GM23338 (cell line): Measurements from ENCODE around the gene IRF2BPL. TPM values are rescaled to one million over a fixed set of nuclear protein-coding genes. Genes with fewer than 3 reads are reported as not detected.

Experiments
- ATAC-seq: fragments of 200-7000 bp; cut with Tn5 transposase; 3 replicates; pipeline ENCODE4 v1.9.1; 2020
- DNase-seq: peaks from one replicate; pipeline ENCODE4 v3.0.0-alpha.2; 2015; ENCODE audit warnings: low spot score
- H2AFZ ChIP-seq: fragments of 200-600 bp; sonication (generic); 2 replicates; pipeline ENCODE4 v1.8.0; 2016; ENCODE audit warnings: antibody characterized with exemption, mild to moderate bottlenecking, moderate library complexity
- H3F3A ChIP-seq: fragments of 200-600 bp; sonication (generic); replicated peaks from 2 replicates; pipeline ENCODE4 v1.8.0; 2017; ENCODE audit warnings: antibody characterized with exemption, mixed run types, low read depth
- H3K27ac ChIP-seq: fragments of 200-600 bp; sonication (generic); 2 replicates; pipeline ENCODE4 v1.6.1; 2016; ENCODE audit warnings: low read depth
- H3K27me3 ChIP-seq: fragments of 200-600 bp; sonication (generic); 2 replicates; pipeline ENCODE4 v1.8.0; 2016; ENCODE audit warnings: mild to moderate bottlenecking, mixed run types, moderate library complexity; ENCODE audit not compliant: insufficient read depth
- H3K36me3 ChIP-seq: fragments of 200-600 bp; sonication (generic); 2 replicates; pipeline ENCODE4 v1.8.0; 2016; ENCODE audit warnings: mild to moderate bottlenecking; ENCODE audit not compliant: insufficient read depth
- H3K4me1 ChIP-seq: fragments of 200-600 bp; sonication (generic); 2 replicates; pipeline ENCODE4 v1.8.0; 2016; ENCODE audit warnings: mild to moderate bottlenecking, moderate library complexity; ENCODE audit not compliant: insufficient read depth
- H3K4me2 ChIP-seq: fragments of 200-600 bp; sonication (generic); 2 replicates; pipeline ENCODE4 v1.7.1; 2017; ENCODE audit warnings: mixed run types
- H3K4me3 ChIP-seq: fragments of 200-600 bp; sonication (generic); 2 replicates; pipeline ENCODE4 v1.6.1; 2016; ENCODE audit warnings: mixed run types
- H3K79me2 ChIP-seq: fragments of 200-600 bp; sonication (generic); replicated peaks from 2 replicates; pipeline ENCODE4 v1.8.0; 2017; ENCODE audit warnings: mild to moderate bottlenecking; ENCODE audit not compliant: insufficient read depth
- H3K9me2 ChIP-seq: fragments of 200-600 bp; sonication (generic); 2 replicates; pipeline ENCODE4 v1.8.0; 2017; ENCODE audit not compliant: insufficient read depth
- H4K20me1 ChIP-seq: fragments of 200-600 bp; sonication (generic); replicated peaks from 2 replicates; pipeline ENCODE4 v1.8.0; 2017; ENCODE audit warnings: mild to moderate bottlenecking; ENCODE audit not compliant: insufficient read depth
- H3K27ac Mint-ChIP-seq: 2 replicates; pipeline ENCODE4 v1.8.0; 2020; ENCODE audit warnings: inconsistent platforms, mild to moderate bottlenecking, moderate library complexity, mixed read lengths
- H3K27me3 Mint-ChIP-seq: 3 replicates; pipeline ENCODE4 v1.8.0; 2022; ENCODE audit warnings: low read depth, mild to moderate bottlenecking, moderate library complexity, mixed read lengths, inconsistent platforms; ENCODE audit not compliant: insufficient read depth, poor library complexity
- H3K36me3 Mint-ChIP-seq: 3 replicates; pipeline ENCODE4 v1.8.0; 2021; ENCODE audit warnings: low read depth, mild to moderate bottlenecking, inconsistent platforms, moderate library complexity, mixed read lengths
- H3K4me1 Mint-ChIP-seq: 3 replicates; pipeline ENCODE4 v1.8.0; 2020; ENCODE audit warnings: mild to moderate bottlenecking, inconsistent platforms, mixed read lengths
- H3K4me3 Mint-ChIP-seq: 3 replicates; pipeline ENCODE4 v1.8.0; 2021; ENCODE audit warnings: moderate library complexity, mild to moderate bottlenecking, inconsistent platforms, mixed read lengths
- H3K9me3 Mint-ChIP-seq: 3 replicates; pipeline ENCODE4 v1.8.0; 2020; ENCODE audit warnings: moderate library complexity, mild to moderate bottlenecking, inconsistent platforms, mixed read lengths
- polyA plus RNA-seq: library from polyadenylated mRNA; unstranded; fragments of >200 nt; fragmentation: Nextera tagmentation; extraction: Ambion mirVana; gene quantifications from 2 replicates; pipeline ENCODE4 v1.2.1, GENCODE V29; 2016
- total RNA-seq: library from RNA; depleted of rRNA; stranded (reverse); fragments of >200 nt; shearing (Covaris generic); gene quantifications from 2 replicates; pipeline ENCODE4 v1.2.3, GENCODE V29; 2014
- TF ChIP-seq, protein P1 (sequence below), 2 experiments: fragments of 200-600 bp in 1 of 2; sonication (generic) in 1 of 2; conservative IDR thresholded peaks; 2 replicates each; pipeline versions ENCODE4 v1.5.1 to v1.6.1; 2016 to 2017; ENCODE audit warnings: antibody characterized with exemption in 2 of 2, low read depth in 2 of 2, mild to moderate bottlenecking in 2 of 2, moderate library complexity in 1 of 2
- TF ChIP-seq, protein P2 (sequence below): IDR thresholded peaks from one replicate; pipeline ENCODE4 v1.6.1; 2018; ENCODE audit warnings: antibody characterized with exemption; ENCODE audit not compliant: unreplicated experiment

The IRF2BPL gene
- total and polyA plus RNA-seq, 2 experiments from 2014 or later, result 11.2 to 119 TPM

DNA sequence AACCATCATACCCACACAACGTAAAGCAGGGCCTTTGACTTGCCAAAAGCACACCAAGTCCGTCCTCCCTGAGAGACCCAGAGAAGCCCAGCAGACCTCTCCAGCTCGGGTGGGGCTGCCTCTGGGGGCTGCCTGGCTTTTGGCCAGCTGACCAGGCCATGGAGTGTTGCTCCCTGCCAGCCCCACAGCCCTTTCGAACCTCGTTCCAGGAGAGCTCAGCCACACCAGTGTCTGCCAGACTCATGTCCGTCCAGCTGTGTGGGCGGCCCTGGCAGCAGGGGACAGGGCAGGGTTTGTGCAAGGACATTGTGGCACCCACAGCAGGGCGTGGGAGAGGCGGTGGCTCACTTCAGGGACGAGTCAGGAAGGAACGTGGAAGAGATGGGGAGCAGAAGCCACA, 22.6 kb upstream of the IRF2BPL start (continued):
- TF ChIP-seq, protein P1, sequence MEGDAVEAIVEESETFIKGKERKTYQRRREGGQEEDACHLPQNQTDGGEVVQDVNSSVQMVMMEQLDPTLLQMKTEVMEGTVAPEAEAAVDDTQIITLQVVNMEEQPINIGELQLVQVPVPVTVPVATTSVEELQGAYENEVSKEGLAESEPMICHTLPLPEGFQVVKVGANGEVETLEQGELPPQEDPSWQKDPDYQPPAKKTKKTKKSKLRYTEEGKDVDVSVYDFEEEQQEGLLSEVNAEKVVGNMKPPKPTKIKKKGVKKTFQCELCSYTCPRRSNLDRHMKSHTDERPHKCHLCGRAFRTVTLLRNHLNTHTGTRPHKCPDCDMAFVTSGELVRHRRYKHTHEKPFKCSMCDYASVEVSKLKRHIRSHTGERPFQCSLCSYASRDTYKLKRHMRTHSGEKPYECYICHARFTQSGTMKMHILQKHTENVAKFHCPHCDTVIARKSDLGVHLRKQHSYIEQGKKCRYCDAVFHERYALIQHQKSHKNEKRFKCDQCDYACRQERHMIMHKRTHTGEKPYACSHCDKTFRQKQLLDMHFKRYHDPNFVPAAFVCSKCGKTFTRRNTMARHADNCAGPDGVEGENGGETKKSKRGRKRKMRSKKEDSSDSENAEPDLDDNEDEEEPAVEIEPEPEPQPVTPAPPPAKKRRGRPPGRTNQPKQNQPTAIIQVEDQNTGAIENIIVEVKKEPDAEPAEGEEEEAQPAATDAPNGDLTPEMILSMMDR (conservative IDR thresholded peaks at IDR 0.05; ENCODE audit: low read depth in 2 of 2), result no peak
- TF ChIP-seq, protein P2, sequence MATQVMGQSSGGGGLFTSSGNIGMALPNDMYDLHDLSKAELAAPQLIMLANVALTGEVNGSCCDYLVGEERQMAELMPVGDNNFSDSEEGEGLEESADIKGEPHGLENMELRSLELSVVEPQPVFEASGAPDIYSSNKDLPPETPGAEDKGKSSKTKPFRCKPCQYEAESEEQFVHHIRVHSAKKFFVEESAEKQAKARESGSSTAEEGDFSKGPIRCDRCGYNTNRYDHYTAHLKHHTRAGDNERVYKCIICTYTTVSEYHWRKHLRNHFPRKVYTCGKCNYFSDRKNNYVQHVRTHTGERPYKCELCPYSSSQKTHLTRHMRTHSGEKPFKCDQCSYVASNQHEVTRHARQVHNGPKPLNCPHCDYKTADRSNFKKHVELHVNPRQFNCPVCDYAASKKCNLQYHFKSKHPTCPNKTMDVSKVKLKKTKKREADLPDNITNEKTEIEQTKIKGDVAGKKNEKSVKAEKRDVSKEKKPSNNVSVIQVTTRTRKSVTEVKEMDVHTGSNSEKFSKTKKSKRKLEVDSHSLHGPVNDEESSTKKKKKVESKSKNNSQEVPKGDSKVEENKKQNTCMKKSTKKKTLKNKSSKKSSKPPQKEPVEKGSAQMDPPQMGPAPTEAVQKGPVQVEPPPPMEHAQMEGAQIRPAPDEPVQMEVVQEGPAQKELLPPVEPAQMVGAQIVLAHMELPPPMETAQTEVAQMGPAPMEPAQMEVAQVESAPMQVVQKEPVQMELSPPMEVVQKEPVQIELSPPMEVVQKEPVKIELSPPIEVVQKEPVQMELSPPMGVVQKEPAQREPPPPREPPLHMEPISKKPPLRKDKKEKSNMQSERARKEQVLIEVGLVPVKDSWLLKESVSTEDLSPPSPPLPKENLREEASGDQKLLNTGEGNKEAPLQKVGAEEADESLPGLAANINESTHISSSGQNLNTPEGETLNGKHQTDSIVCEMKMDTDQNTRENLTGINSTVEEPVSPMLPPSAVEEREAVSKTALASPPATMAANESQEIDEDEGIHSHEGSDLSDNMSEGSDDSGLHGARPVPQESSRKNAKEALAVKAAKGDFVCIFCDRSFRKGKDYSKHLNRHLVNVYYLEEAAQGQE, result no peak

DNA sequence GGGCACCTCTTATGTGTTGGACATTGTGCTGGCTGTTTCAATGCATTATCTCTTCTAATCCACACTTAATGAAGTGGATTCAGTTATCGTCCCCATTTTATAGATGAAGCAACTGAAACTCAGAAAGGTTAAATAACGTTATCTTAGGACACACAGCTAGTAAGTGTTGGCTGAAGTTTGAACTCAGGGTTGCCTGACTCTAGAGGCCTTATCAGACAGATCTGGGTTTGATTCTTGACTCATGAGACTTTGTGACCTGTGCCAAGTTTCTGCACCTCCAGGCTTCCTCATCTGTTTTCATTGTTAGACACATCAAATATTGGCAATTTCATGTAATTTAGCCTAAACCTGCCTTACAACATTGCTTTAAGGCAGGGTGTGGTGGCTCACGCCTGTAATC, 18.2 kb upstream of the IRF2BPL start:
- Mint-ChIP-seq H3K4me3 (no peak overlapping the region), H3K36me3 (no peaks in the 10 kb centered on the region)

More for the DNA sequence above, 18.2 kb upstream of the IRF2BPL start:
- no peak for ATAC-seq
- Histone ChIP-seq H3K79me2 (no peaks in the 10 kb centered on the region), H3F3A (peaks cover 15% of the 10 kb centered on the region; the same call in 1 of the 2 replicates), H3K9me2 (no peaks in the 10 kb centered on the region), H4K20me1 (no peaks in the 10 kb centered on the region), H3K4me2 (no peak overlapping the region), H3K27me3 (no peaks in the 10 kb centered on the region), H3K36me3 (no peaks in the 10 kb centered on the region), H3K4me3 (no peak overlapping the region), H3K27ac (no peak overlapping the region), H3K4me1 (peaks cover 40% of the 10 kb centered on the region), H2AFZ (no peak overlapping the region)
- Mint-ChIP-seq H3K4me1 (peaks cover 37% of the 10 kb centered on the region), H3K9me3 (no peaks in the 10 kb centered on the region), H3K27ac (no peak overlapping the region), H3K27me3 (peaks cover 8% of the 10 kb centered on the region)
- TF ChIP-seq, protein P2, result no peak
- DNase-seq, result no peak
